Ovary (tissue), 9 donors: ENCODE data around the gene SLC22A25. TPM values are rescaled to one million over a fixed set of nuclear protein-coding genes. Genes with fewer than 3 reads are reported as not detected.

Experiments
- DNase-seq, 5 donors: peaks; one replicate each; pipeline ENCODE4 v3.0.0-alpha.2; 2019 to 2020
- H3K27ac ChIP-seq, 2 donors: fragments of 200-600 bp; one replicate each; pipeline versions ENCODE4 v1.5.1 to v1.8.0; 2019 to 2022
- H3K27me3 ChIP-seq: fragments of 200-600 bp; one replicate; pipeline ENCODE4 v1.8.0; 2022
- H3K36me3 ChIP-seq: fragments of 200-600 bp; sonication (generic); one replicate; pipeline ENCODE4 v1.5.1; 2019
- H3K4me1 ChIP-seq: one replicate; pipeline ENCODE4 v1.8.1; 2013; ENCODE audit warnings: mild to moderate bottlenecking, moderate library complexity; ENCODE audit not compliant: insufficient read depth
- H3K4me3 ChIP-seq: fragments of 200-600 bp; sonication (generic); one replicate; pipeline ENCODE4 v1.5.1; 2017
- H3K9me3 ChIP-seq, 2 donors: fragments of 200-600 bp in 1 of 2; sonication (generic) in 1 of 2; one replicate each; pipeline versions ENCODE4 v1.5.1 to v1.8.1; 2013 to 2019; ENCODE audit warnings: mild to moderate bottlenecking in 1 of 2, moderate library complexity in 1 of 2
- EP300 ChIP-seq: sonication (generic); formaldehyde crosslinking; IDR thresholded peaks from one replicate; pipeline ENCODE4 v1.6.1; 2017; ENCODE audit warnings: antibody characterized with exemption
- POLR2A ChIP-seq: fragments of 450-650 bp; IDR thresholded peaks from one replicate; pipeline ENCODE4 v1.6.1; 2017; ENCODE audit warnings: antibody characterized with exemption, mild to moderate bottlenecking, moderate library complexity
- WGBS, 3 donors: extraction: QIAGEN DNeasy Blood & Tissue Kit in 1 of 3; methylation state at CpG; one replicate each; pipeline versions ENCODE4 v1.1.5 to v1.1.7; 2013 to 2017; 5-methylcytosine and 5-hydroxymethylcytosine counted together
- intact Hi-C, 4 donors: fragments of 100-400 bp; cut with DNase I; formaldehyde crosslinking; loops; one replicate each; pipeline versions ENCODE4 v1.11.0 to v1.15.1; 2022 to 2023
- polyA plus RNA-seq, 2 donors: library from polyadenylated mRNA; stranded (reverse); fragments of 200-250 nt in 1 of 2; fragments of 350-450 nt in 1 of 2; fragmentation: Illumina TruSeq in 1 of 2; extraction: RNeasy Lipid Tissue Mini Kit (QIAGEN cat#74804) in 1 of 2; gene quantifications; one replicate each; pipeline ENCODE4 v1.2.3, GENCODE V29; 2013 to 2014
- total RNA-seq, 7 donors: library from RNA; depleted of rRNA in 2 of 7; stranded (reverse); fragments of >200 nt in 2 of 7; fragmentation: NEBNext Ultra II Directional in 3 of 7; extraction: Animal tissue kit (Norgen Biotek cat#: 25700) in 3 of 7; gene quantifications; one replicate each; pipeline versions ENCODE4 v1.1.0 to v1.2.4, GENCODE V29; 2016 to 2023
- TF ChIP-seq, protein P1 (sequence below), 3 donors: fragments of 450-650 bp in 2 of 3; fragments of 200-600 bp in 1 of 3; IDR thresholded peaks; one replicate each; pipeline versions ENCODE4 v1.5.1 to v1.8.0; 2016 to 2022; ENCODE audit warnings: antibody characterized with exemption in 3 of 3, mild to moderate bottlenecking in 1 of 3
- donor health status: DM: no; HTN: no; CAD: no; lungs with moderate emphysema.
- donor health status: DM: no; HTN: no; CAD: no.
- donor health status: Bipolar disorder and iron deficiency.
- donor health status: DM: yes; HTN: yes; CAD: no.
- donor health status: DM: no; HTN: no; CAD: no.
- donor health status: DM: yes; HTN: yes; CAD: no.

Gene SLC22A25
- total and polyA plus RNA-seq, 9 donors, result not detected

DNA sequence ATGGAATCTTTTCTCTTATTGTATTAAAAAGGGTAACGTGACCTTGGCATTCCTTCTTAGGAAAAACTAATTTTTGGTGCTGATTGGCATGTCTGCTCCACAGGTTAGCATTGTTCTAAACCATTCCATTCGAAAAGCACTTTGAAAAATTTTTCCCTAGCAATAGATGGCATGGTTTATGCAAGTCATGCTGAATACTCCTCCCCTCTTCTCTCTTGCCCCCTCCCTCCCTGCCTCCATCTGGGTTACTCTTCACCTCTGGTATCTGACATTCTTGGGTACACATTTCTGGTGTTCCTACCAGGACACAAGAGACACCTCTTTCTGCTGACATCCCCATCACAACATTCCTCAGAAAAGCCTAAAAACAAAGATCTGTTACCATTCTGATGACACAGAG is 1.5 kb upstream of the SLC22A25 start:
- Histone ChIP-seq H3K4me1 (no peaks in the 10 kb centered on the region), H3K27me3 (no peaks in the 10 kb centered on the region), H3K4me3 (no peak overlapping the region), H3K9me3 (no peaks in the 10 kb centered on the region), H3K36me3 (no peaks in the 10 kb centered on the region), H3K27ac (no peak overlapping the region)
- DNase-seq, result no peak
- intact Hi-C loops, result no loop called here
- TF ChIP-seq POLR2A, result no peak
- TF ChIP-seq, protein P1, sequence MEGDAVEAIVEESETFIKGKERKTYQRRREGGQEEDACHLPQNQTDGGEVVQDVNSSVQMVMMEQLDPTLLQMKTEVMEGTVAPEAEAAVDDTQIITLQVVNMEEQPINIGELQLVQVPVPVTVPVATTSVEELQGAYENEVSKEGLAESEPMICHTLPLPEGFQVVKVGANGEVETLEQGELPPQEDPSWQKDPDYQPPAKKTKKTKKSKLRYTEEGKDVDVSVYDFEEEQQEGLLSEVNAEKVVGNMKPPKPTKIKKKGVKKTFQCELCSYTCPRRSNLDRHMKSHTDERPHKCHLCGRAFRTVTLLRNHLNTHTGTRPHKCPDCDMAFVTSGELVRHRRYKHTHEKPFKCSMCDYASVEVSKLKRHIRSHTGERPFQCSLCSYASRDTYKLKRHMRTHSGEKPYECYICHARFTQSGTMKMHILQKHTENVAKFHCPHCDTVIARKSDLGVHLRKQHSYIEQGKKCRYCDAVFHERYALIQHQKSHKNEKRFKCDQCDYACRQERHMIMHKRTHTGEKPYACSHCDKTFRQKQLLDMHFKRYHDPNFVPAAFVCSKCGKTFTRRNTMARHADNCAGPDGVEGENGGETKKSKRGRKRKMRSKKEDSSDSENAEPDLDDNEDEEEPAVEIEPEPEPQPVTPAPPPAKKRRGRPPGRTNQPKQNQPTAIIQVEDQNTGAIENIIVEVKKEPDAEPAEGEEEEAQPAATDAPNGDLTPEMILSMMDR (IDR thresholded peaks at IDR 0.05), result no peak
- no peak for TF ChIP-seq EP300
- 68 to 80% (median 68%) methylated on average over 2 of the region's 2 CpGs for WGBS, 3 donors

DNA sequence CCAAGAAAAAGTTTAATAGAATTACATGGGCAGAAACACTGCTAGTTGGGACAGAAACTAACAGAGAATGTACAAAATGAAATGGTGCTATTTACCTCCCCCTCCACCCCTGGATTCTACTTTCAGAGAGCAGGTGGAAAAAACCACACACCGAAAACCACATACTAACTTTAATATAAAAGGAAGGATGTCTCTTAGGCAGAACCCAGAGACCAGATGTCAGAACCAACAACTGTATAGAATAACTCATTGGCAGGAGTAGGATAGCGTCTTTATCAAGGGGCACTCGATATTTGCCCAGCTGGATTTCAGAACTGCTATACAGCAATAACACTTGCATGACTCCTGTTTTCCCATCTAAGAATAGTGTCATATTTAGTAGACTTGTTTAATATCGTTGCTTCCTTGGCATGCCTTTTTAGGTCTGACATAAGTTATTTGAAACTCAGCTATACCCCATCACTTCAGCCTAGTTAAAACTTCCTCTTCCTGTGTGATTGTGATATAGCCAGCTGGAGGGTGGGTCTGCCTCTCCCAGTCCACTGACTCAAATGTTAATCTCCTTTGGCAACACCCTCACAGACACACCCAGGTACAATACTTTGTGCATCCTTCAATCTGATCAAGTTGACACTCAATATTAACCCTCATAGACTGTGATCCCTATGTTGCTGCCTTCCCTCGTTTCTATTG is 1.2 kb downstream of the SLC22A25 start:
- 69 to 76% (median 71%) methylated on average over 5 of the region's 5 CpGs for WGBS, 3 donors
- Histone ChIP-seq H3K9me3 (no peaks in the 10 kb centered on the region), H3K36me3 (no peaks in the 10 kb centered on the region), H3K4me3 (no peak overlapping the region), H3K4me1 (no peaks in the 10 kb centered on the region), H3K27me3 (no peaks in the 10 kb centered on the region), H3K27ac (no peak overlapping the region)
- intact Hi-C loops, result no loop called here
- DNase-seq, result no peak
- no peak for TF ChIP-seq EP300
- TF ChIP-seq, protein P1 (IDR thresholded peaks at IDR 0.05), result no peak
- TF ChIP-seq POLR2A, result no peak

DNA sequence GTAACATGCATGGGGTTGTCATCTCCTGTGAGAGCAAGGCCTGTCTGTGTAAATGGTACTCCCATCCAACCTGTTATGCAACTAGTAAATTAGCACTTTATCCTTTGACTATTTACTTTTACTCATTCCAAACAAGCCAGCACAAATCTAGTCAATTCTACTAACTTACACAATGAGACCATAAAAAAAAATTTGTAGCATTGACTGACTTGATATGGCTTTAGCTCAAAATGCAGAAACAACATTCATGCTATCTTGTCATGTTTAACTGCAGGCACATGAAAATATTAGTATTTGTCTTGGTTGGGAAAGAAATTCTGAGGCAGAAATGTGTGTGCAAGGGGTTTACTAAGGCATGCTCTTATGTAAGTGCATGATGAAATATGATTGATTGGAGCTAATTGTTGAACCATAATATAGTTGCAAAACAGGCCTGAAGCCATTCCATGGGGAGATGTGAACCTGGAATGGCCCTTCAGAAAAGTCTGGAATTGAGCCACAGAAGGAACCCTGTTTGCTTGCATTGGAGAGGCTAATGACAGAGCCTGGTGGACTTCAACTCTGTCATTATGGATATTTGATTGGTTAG is 2.5 kb downstream of the SLC22A25 start:
- Histone ChIP-seq H3K36me3 (no peaks in the 10 kb centered on the region), H3K27me3 (no peaks in the 10 kb centered on the region), H3K4me1 (no peaks in the 10 kb centered on the region), H3K4me3 (no peak overlapping the region), H3K27ac (no peak overlapping the region), H3K9me3 (peaks cover 0 to 6% of the 10 kb centered on the region in 2 donors)
- TF ChIP-seq POLR2A (no peak), EP300 (no peak)
- TF ChIP-seq, protein P1 (IDR thresholded peaks at IDR 0.05), result no peak
- intact Hi-C loops, result no loop called here
- no peak for DNase-seq

DNA sequence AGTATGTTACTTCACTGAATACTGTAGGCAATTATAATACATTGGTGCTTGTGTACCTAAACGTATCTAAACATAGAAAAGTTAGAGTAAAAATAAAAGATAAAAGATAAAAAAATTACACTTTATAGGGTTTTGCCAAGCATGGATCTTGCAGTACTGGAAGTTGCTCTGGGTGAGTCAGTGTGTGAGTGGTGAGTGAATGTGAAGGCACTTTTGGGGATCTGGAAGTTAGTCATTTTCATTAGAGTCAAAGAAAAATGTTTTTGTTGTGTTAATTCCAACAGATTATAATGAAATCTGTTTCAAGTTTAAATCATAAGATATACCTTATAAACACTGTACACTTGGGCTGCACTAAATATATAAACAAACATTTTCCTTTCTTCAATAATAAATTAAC is 3.3 kb downstream of the SLC22A25 start:
- Histone ChIP-seq H3K27ac (no peak overlapping the region), H3K4me3 (no peak overlapping the region), H3K27me3 (no peaks in the 10 kb centered on the region), H3K9me3 (peaks cover 0 to 6% of the 10 kb centered on the region in 2 donors), H3K36me3 (no peaks in the 10 kb centered on the region), H3K4me1 (no peaks in the 10 kb centered on the region)
- WGBS, 3 donors, result 1 to 19% (median 10%) methylated on average over 1 of the region's 1 CpG
- intact Hi-C loops, result no loop called here
- DNase-seq, result no peak
- TF ChIP-seq, protein P1 (IDR thresholded peaks at IDR 0.05), result no peak
- TF ChIP-seq POLR2A, result no peak
- TF ChIP-seq EP300, result no peak
